NAMALWA (cell line): ENCODE data around the gene CADM4.
A peak's percentile ranks its signal among the peaks of the same experiment; 100 is the strongest.

Source experiments
- DNase-seq: peaks from one replicate; pipeline ENCODE4 v3.0.0-alpha.2; 2015; ENCODE audit warnings: low spot score

CADM4 gene

DNA sequence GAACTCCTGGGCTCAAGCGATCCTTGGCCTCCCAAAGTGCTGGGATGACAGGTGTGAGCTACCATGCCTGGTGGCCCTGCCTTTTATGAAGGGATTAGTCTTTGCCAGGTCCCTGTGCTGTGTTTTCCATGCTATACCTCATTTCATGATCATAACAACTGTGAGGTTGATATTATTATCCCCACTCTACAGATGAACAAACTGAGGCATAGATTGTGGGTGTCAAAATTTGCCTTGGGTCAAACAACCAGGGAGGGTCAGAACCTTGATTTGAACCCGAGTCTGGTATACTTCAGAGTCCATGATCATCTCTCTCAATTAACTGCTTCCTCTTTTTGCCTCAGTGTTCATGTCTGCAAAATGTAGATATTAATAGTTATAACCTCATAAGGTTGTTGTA is 57.2 kb downstream of the CADM4 start:
- no peak for DNase-seq

DNA sequence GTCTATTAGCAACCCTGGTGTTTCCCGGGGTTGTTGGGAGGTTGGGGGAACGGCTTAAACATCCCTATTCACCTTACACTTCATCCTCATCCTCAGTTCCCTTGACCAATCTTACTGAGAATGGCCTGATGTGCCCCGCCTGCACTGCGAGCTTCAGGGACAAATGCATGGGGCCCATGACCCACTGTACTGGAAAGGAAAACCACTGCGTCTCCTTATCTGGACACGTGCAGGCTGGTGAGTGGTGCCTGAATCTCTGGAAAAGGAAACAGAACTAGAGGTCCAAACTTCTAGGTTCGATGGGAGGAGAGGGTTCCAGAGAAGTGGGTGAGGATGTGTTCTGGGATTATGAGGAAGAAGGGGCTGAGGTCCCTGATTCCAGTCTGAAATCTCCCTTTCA is 58.2 kb downstream of the CADM4 start:
- DNase-seq, result no peak

DNA sequence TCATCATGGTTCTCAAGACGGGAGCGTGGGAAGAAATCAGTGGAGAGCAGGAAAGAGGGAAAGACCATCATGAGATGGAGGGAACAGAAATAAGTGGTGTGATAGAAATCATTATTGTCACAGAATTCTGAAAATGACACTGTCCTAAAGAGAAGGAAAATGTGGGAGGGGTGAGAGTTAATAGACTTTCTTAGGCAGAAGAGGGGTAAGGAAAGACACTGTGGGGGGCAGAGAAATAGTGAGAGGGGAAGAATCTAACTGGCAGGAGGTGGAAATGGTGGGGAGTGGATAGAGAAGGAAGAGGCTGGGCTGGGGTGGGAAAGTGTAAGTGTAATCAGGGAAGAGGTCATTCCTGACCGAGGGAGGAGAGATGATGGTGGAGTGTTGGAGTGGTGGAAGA is 60.9 kb downstream of the CADM4 start:
- no peak for DNase-seq

DNA sequence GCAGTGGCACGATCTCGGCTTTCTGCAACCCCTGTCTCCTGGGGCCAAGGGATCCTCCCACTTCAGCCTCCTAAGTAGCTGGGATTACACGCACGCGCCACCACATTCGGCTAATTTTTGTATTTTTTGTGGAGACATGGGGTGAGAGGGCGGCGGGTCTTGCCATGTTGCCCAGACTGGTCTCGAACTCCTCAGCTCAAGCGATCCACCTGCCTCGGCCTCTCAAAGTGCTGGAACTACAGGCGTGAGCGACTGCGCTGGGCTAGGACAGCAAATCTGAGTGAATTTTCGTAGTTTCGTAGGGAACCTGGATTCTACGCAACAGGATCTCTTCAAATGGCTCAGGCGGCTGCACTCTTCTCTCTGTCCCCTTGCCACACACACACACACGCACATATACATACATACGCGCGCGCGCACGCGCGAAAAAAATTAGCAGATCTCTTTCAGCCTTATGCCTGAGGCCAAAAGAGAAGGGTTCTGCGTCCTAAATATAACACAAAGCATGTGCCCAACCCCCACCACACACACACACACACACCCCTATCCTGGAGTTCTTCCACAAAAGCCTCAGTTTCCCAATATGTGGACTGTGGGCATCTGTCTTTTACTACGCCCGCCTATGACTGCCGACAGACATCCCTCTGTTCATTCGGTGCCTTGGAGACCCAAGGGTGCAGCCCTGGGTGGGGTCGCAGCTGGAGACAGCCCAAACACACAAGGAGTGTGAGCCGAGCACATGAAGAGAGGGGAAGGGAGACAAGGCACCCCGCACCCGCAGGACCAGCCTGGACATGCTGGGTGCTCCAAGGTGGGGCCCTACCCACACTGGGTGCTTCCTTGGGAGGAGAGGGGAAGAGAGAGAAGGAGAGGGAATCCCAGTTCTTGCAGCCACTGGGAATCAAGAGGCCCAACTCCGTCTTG is 63.4 kb downstream of the CADM4 start:
- DNase-seq, result no peak

DNA sequence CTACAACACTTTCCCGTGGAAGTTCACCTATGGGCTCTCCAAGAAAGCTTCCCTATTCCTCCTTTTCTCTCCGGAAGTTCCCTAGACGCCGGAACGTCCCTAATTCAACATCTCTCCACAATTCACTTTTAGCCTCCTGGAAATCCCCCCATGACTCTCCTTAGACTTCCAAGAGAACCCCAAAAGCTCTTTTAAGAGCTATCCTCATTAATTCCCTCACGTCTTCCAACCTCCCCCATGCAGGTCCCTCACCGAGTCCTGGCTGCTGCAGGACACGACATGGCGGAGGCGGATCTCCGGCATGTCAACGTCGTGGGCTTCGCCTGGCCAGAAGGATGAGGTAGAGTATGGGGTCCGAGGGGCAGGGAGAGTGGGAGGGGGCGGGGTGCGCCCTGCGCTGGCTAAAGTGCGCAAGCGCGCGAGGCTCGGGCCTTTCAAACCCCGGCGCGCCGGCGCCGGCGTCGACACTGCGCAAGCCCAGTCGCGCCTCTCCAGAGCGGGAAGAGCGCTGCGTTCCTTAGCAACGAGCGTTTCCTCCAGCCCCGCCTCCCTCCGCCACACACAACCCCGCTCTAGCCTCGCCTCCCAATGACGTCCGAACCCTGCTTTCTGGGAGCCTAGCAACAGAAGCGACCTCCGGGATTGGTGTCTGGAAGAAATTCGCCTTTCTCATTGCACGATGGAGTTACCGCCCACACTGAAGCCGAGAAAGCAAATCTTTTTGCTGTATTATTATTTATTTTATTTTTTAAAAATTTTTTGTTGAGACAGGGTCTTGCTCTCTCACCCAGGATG is 64.3 kb downstream of the CADM4 start, which contains the start of the genes PINLYP and XRCC1:
Gene PINLYP (plus strand): TSS at position 646 of the 795 bp plus-strand sequence. CDS start 1,391 bp downstream, outside the sequence.
Gene XRCC1 (minus strand): TSS at position 372 of the 795 bp plus-strand sequence. CDS start 69 bp downstream, at position 303.
- DNase-seq, result peak; percentile 99

DNA sequence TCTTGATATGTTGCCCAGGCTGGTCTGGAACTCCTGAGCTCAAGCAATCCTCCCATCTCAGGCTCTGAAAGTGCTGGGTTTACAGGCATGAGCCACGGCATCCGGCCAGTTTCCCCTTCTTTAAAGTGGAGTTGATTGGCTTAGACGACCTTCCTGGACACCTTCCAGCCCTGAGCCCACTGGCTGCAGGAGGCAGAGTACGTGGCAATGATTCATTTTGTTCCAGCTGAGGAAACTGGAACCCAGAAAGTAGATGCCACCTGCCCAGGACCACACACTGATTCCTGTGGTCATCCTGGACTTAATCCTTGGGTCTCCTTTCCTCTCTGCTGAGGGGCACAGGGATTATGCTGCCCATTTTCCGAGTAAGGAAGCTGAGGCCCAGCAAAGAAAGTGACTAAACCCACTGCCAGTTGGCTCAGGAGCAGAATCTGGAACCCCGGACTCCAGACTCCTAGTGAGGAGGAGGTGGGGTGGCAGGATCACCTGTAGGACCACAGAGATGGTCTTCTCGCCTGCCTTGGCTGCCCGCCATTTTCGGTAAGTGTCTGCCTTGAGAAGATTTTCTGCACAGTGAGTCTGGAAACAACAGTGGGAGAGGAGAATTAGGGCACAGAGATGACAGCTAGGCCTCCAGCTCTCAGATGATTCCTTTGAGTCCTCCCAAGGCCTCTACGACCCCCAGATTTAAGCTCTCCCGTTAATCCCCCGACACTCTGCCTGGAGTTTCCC is 65.1 kb downstream of the CADM4 start:
- DNase-seq, result peak; percentile 32
